DMS153 treated with DMSO at 0.1 percent for 48 hours (cell line): ENCODE measurements around the gene SMC1B.
"Not testable (repeated sequence)": the region's sequence is repeated elsewhere in the genome, so short reads cannot be mapped to it uniquely, and the experiment has no call there.

Experiments
- DNase-seq: peaks from one replicate; lab custom pipeline; 2025; ENCODE audit not compliant: unreplicated experiment; lab: John Stamatoyannopoulos, UW

Gene SMC1B

GRCh38 chr22:45351956-45352355 is 61.4 kb downstream of the SMC1B start:
- DNase-seq: no peak

- no peak for DNase-seq
Measured at GRCh38 chr22:45349916-45350315, 63.5 kb downstream of the SMC1B start.

- DNase-seq: no peak
Measured at GRCh38 chr22:45344334-45344733, 69.1 kb downstream of the SMC1B start.

GRCh38 chr22:45343143-45343542 is 70.3 kb downstream of the SMC1B start:
- no peak for DNase-seq

GRCh38 chr22:45341498-45341897 is 71.9 kb downstream of the SMC1B start:
- no peak for DNase-seq

GRCh38 chr22:45340323-45340722 is 73.1 kb downstream of the SMC1B start:
- DNase-seq: no peak

GRCh38 chr22:45338795-45339194 is 74.6 kb downstream of the SMC1B start:
- no peak for DNase-seq

GRCh38 chr22:45337536-45337935 is 75.9 kb downstream of the SMC1B start:
- DNase-seq: no peak

- peak; percentile 71 for DNase-seq
Measured at GRCh38 chr22:45336971-45337431, 76.4 kb downstream of the SMC1B start.

- no peak for DNase-seq
Measured at GRCh38 chr22:45335854-45336522, 77.4 kb downstream of the SMC1B start.

- DNase-seq: no peak
Measured at GRCh38 chr22:45335021-45335818, 78.2 kb downstream of the SMC1B start.

GRCh38 chr22:45334528-45334927 is 78.9 kb downstream of the SMC1B start:
- DNase-seq: no peak

GRCh38 chr22:45334068-45334467 is 79.3 kb downstream of the SMC1B start:
- DNase-seq: no peak

- DNase-seq: no peak
Measured at GRCh38 chr22:45332001-45332400, 81.4 kb downstream of the SMC1B start.

GRCh38 chr22:45331486-45331885 is 81.9 kb downstream of the SMC1B start:
- DNase-seq: no peak

- DNase-seq: no peak
Measured at GRCh38 chr22:45330548-45330947, 82.9 kb downstream of the SMC1B start.

- peak; percentile 74 for DNase-seq
Measured at GRCh38 chr22:45329530-45329936, 83.9 kb downstream of the SMC1B start.

GRCh38 chr22:45328822-45329529 is 84.4 kb downstream of the SMC1B start:
- DNase-seq: peak; percentile 60

- DNase-seq: not testable (repeated sequence)
Measured at GRCh38 chr22:45328261-45328660, 85.1 kb downstream of the SMC1B start.

- no peak for DNase-seq
Measured at GRCh38 chr22:45324311-45324711, 89.1 kb downstream of the SMC1B start.

- DNase-seq: no peak
Measured at GRCh38 chr22:45323695-45324094, 89.7 kb downstream of the SMC1B start.
